Fibroblast of peridontal ligament (primary cell): ENCODE results near the gene GLDC.
"Not testable (repeated sequence)": the region's sequence is repeated elsewhere in the genome, so short reads cannot be mapped to it uniquely, and the experiment has no call there.

ENCODE experiments used
- DNase-seq: peaks from one replicate; pipeline ENCODE4 v3.0.0-alpha.2; 2010; ENCODE audit errors: extremely low read depth

Gene GLDC

GRCh38 chr9:6664204-6664680 lies 18.7 kb upstream of the GLDC start:
- no peak for DNase-seq

GRCh38 chr9:6660512-6660911 lies 15.0 kb upstream of the GLDC start:
- no peak for DNase-seq

- no peak for DNase-seq
Measured at GRCh38 chr9:6658628-6659353, 13.3 kb upstream of the GLDC start.

- no peak for DNase-seq
Measured at GRCh38 chr9:6656614-6657300, 11.2 kb upstream of the GLDC start.

- DNase-seq, result no peak
Measured at GRCh38 chr9:6655036-6655435, 9.5 kb upstream of the GLDC start.

GRCh38 chr9:6646293-6646636 lies 736 bp upstream of the GLDC start:
- DNase-seq, result no peak

GRCh38 chr9:6645105-6645354 lies 499 bp downstream of the GLDC start:
- not testable (repeated sequence) for DNase-seq

GRCh38 chr9:6644346-6645104 lies 1.0 kb downstream of the GLDC start:
- no peak for DNase-seq

GRCh38 chr9:6641961-6642360 lies 3.6 kb downstream of the GLDC start:
- no peak for DNase-seq

GRCh38 chr9:6641561-6641960 lies 4.0 kb downstream of the GLDC start:
- no peak for DNase-seq

- DNase-seq, result no peak
Measured at GRCh38 chr9:6641056-6641455, 4.5 kb downstream of the GLDC start.

GRCh38 chr9:6640268-6641051 lies 5.1 kb downstream of the GLDC start:
- DNase-seq, result no peak

GRCh38 chr9:6639622-6640021 lies 5.9 kb downstream of the GLDC start:
- DNase-seq, result no peak

GRCh38 chr9:6634444-6634843 lies 11.1 kb downstream of the GLDC start:
- no peak for DNase-seq

- DNase-seq, result no peak
Measured at GRCh38 chr9:6633378-6633777, 12.2 kb downstream of the GLDC start.

- DNase-seq, result no peak
Measured at GRCh38 chr9:6632516-6633183, 12.9 kb downstream of the GLDC start.

GRCh38 chr9:6631207-6631512 lies 14.4 kb downstream of the GLDC start:
- DNase-seq, result no peak

GRCh38 chr9:6630502-6631206 lies 14.9 kb downstream of the GLDC start:
- no peak for DNase-seq

GRCh38 chr9:6628704-6629103 lies 16.8 kb downstream of the GLDC start:
- no peak for DNase-seq

- no peak for DNase-seq
Measured at GRCh38 chr9:6625363-6625762, 20.2 kb downstream of the GLDC start.

GRCh38 chr9:6622784-6623183 lies 22.7 kb downstream of the GLDC start:
- not testable (repeated sequence) for DNase-seq
